K562 (cell line): Measurements from ENCODE around the gene PSMG3. TPM values are rescaled to one million over a fixed set of nuclear protein-coding genes. Genes with fewer than 3 reads are reported as not detected.

ENCODE experiments used
- ARID1B ChIP-seq: fragments of 450-650 bp; IDR thresholded peaks from 2 replicates; pipeline ENCODE4 v1.6.1; 2016; ENCODE audit warnings: antibody characterized with exemption, mild to moderate bottlenecking, inconsistent platforms
- CREM ChIP-seq: IDR thresholded peaks from 2 replicates; pipeline ENCODE4 v1.6.1; 2014; ENCODE audit warnings: antibody characterized with exemption, low read depth
- EGR1 ChIP-seq: fragments of 450-650 bp; conservative IDR thresholded peaks from 2 replicates; pipeline ENCODE4 v1.6.1; 2017; ENCODE audit warnings: mild to moderate bottlenecking
- FOSL1 ChIP-seq: fragments of 200-800 bp; sonication (Bioruptor generic); conservative IDR thresholded peaks from 2 replicates; pipeline ENCODE4 v1.6.1; 2016; ENCODE audit warnings: missing genetic modification characterization, missing compliant biosample characterization
- FOXA3 ChIP-seq, 2 experiments: fragments of 450-650 bp in 1 of 2; sonication (generic) in 1 of 2; formaldehyde crosslinking; IDR thresholded peaks in 1 of 2; conservative IDR thresholded peaks in 1 of 2; 2 replicates each; pipeline versions ENCODE4 v1.4.0 to v1.8.0; 2020 to 2022; ENCODE audit warnings: mild to moderate bottlenecking in 2 of 2, missing genetic modification reagents in 1 of 2
- JUN ChIP-seq, 2 experiments: sonication (generic) in 1 of 2; formaldehyde crosslinking in 1 of 2; IDR thresholded peaks; 2 replicates each; pipeline versions ENCODE4 v1.6.1 to v1.8.0; 2012 to 2022; ENCODE audit warnings: borderline replicate concordance in 2 of 2, mild to moderate bottlenecking in 2 of 2, improper control_type of control experiment in 1 of 2, low read depth in 1 of 2, low read length in 1 of 2, missing genetic modification reagents in 1 of 2
- JUND ChIP-seq, 2 experiments: IDR thresholded peaks; 2 replicates in 1 of 2; 3 replicates in 1 of 2; pipeline ENCODE4 v1.6.1; 2011; ENCODE audit warnings: borderline replicate concordance in 2 of 2, low read depth in 2 of 2, low read length in 2 of 2, improper control_type of control experiment in 1 of 2, missing biosample characterization in 1 of 2, missing genetic modification characterization in 1 of 2, missing genetic modification reagents in 1 of 2
- RCOR1 ChIP-seq, 2 experiments: IDR thresholded peaks; 2 replicates each; pipeline ENCODE4 v1.6.1; 2012; ENCODE audit warnings: low read depth in 2 of 2, low read length in 2 of 2, borderline replicate concordance in 1 of 2, improper control_type of control experiment in 1 of 2
- SMARCA5 ChIP-seq: fragments of 450-650 bp; IDR thresholded peaks from 2 replicates; pipeline ENCODE4 v1.6.1; 2016
- YY1 ChIP-seq, 3 experiments: IDR thresholded peaks; 2 replicates each; pipeline ENCODE4 v1.6.1; 2011; ENCODE audit warnings: low read length in 2 of 3, mild to moderate bottlenecking in 2 of 3, moderate library complexity in 2 of 3, borderline replicate concordance in 1 of 3, control low read depth in 1 of 3, low read depth in 1 of 3; ENCODE audit not compliant: insufficient read depth in 3 of 3, insufficient replicate concordance in 2 of 3, control insufficient read depth in 1 of 3, insufficient read length in 1 of 3; ENCODE audit errors: extremely low read depth in 1 of 3
- ZBTB7A ChIP-seq: IDR thresholded peaks from 2 replicates; pipeline ENCODE4 v1.6.1; 2011; ENCODE audit warnings: low read depth, mild to moderate bottlenecking, low read length, moderate library complexity, borderline replicate concordance; ENCODE audit not compliant: control insufficient read depth
- ZNF239 ChIP-seq: fragments of 250-450 bp; sonication (Bioruptor Pico); IDR thresholded peaks from 2 replicates; pipeline ENCODE4 v1.4.0; 2020; ENCODE audit warnings: mild to moderate bottlenecking
- ZNF316 ChIP-seq: fragments of 450-650 bp; IDR thresholded peaks from 2 replicates; pipeline ENCODE4 v1.6.1; 2016
- polyA plus RNA-seq, 8 experiments: library from polyadenylated mRNA; depleted of rRNA in 4 of 8; stranded (reverse) in 5 of 8; unstranded in 3 of 8; fragments of >200 nt; fragmentation: Nextera tagmentation in 2 of 8; fragmentation: Illumina TruSeq in 1 of 8; extraction: Ambion mirVana in 2 of 8; extraction: Trizol in 1 of 8; gene quantifications; 2 replicates each; pipeline versions ENCODE4 v1.2.1 to v1.2.3, GENCODE V29; 2011 to 2014; ENCODE audit warnings: inconsistent platforms in 1 of 8, missing spikeins in 1 of 8
- total RNA-seq, 7 experiments: library from RNA; depleted of rRNA in 6 of 7; stranded (reverse); fragments of >200 nt in 6 of 7; fragmentation: Illumina TruSeq in 2 of 7; extraction: Trizol in 2 of 7; gene quantifications; 2 replicates each; pipeline versions ENCODE4 v1.2.1 to v1.2.3, GENCODE V29; 2011 to 2021; ENCODE audit warnings: low replicate concordance in 1 of 7
- TF ChIP-seq, protein P1 (sequence below): conservative IDR thresholded peaks from 2 replicates; pipeline ENCODE4 v1.6.1; 2011; ENCODE audit warnings: low read depth, mild to moderate bottlenecking, low read length; ENCODE audit not compliant: control insufficient read depth
- TF ChIP-seq, protein P2 (sequence below), 2 experiments: IDR thresholded peaks; 2 replicates each; pipeline ENCODE4 v1.6.1; 2012; ENCODE audit warnings: improper control_type of control experiment in 2 of 2, low read depth in 2 of 2, low read length in 2 of 2, borderline replicate concordance in 1 of 2
- TF ChIP-seq, protein P3 (sequence below), 3 experiments: fragments of 200-800 bp in 1 of 3; fragments of 250-450 bp in 1 of 3; fragments of 450-650 bp in 1 of 3; sonication (Bioruptor Pico) in 1 of 3; sonication (Bioruptor generic) in 1 of 3; formaldehyde crosslinking in 1 of 3; IDR thresholded peaks; 2 replicates each; pipeline versions ENCODE4 v1.6.1 to v1.8.0; 2016 to 2022; ENCODE audit warnings: mild to moderate bottlenecking in 2 of 3, missing genetic modification characterization in 2 of 3, missing compliant biosample characterization in 1 of 3, moderate library complexity in 1 of 3

PSMG3 gene
- total and polyA plus RNA-seq, 9 of the 15 experiments (the other 6 are each of a cell fraction or from before 2014, with no cell fraction given): 34.8 to 122 (median 80.1) TPM

DNA sequence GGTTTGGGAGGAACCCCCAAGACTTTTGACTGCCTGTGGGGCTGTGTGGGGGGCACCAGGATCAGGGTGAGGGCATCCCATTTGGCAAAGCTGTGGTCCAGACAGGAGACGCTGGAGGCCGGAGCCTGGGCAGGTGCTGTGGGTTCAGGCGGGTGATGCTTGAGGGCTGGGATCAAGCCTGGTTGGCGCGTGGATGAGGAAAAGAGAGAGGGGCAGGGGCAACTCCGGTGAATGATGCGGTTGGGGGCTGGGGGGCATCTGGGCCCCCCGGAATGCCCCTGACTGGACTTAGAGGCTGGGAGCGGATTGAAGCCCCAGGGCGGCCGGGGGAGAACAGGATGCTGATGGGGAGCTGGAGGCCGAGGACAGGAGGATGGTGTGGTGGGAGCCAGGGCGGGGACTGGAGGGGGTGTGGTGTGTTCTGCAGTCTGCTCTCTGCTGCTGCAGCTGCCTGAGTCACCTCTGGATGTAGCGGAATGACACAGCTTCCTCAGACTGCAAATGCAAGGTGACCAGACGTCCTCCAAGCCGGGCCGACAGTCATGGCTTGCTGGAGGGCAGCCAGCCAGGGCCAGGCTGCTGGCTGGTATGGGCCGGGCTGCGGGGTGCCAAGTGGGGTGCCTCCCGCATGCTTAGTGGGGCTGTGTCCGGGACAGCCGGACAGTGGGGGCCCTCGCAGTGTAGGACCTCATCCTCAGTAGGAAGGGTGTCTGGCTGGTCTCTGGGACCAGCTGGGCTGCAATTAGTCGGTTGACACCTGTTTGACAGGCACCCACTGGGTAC is 36.1 kb downstream of the PSMG3 start (continued):
- peak in 1 of 2 experiments; percentile 79; a peak in 2 of 4 replicates for TF ChIP-seq RCOR1 (IDR thresholded peaks at IDR 0.05; ENCODE audit: borderline replicate concordance in 1 of 2, low read depth in 2 of 2, low read length in 2 of 2)
- peak; percentile 40; the same call in 1 of the 2 replicates for TF ChIP-seq ZBTB7A
- TF ChIP-seq, protein P1, sequence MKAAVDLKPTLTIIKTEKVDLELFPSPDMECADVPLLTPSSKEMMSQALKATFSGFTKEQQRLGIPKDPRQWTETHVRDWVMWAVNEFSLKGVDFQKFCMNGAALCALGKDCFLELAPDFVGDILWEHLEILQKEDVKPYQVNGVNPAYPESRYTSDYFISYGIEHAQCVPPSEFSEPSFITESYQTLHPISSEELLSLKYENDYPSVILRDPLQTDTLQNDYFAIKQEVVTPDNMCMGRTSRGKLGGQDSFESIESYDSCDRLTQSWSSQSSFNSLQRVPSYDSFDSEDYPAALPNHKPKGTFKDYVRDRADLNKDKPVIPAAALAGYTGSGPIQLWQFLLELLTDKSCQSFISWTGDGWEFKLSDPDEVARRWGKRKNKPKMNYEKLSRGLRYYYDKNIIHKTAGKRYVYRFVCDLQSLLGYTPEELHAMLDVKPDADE: peak; percentile 18; the same call in 1 of the 2 replicates
- peak; percentile 58; the same call in 1 of the 2 replicates for TF ChIP-seq FOSL1 (tag)
- TF ChIP-seq ZNF239 (CRISPR knock-in tag): no peak
- peak; percentile 47; the same call in 1 of the 2 replicates for TF ChIP-seq ARID1B
- peak; percentile 87 for TF ChIP-seq ZNF316
- TF ChIP-seq, protein P2, sequence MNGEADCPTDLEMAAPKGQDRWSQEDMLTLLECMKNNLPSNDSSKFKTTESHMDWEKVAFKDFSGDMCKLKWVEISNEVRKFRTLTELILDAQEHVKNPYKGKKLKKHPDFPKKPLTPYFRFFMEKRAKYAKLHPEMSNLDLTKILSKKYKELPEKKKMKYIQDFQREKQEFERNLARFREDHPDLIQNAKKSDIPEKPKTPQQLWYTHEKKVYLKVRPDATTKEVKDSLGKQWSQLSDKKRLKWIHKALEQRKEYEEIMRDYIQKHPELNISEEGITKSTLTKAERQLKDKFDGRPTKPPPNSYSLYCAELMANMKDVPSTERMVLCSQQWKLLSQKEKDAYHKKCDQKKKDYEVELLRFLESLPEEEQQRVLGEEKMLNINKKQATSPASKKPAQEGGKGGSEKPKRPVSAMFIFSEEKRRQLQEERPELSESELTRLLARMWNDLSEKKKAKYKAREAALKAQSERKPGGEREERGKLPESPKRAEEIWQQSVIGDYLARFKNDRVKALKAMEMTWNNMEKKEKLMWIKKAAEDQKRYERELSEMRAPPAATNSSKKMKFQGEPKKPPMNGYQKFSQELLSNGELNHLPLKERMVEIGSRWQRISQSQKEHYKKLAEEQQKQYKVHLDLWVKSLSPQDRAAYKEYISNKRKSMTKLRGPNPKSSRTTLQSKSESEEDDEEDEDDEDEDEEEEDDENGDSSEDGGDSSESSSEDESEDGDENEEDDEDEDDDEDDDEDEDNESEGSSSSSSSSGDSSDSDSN (IDR thresholded peaks at IDR 0.05; ENCODE audit: borderline replicate concordance in 1 of 2, low read depth in 2 of 2, low read length in 2 of 2): 0 out of 4 replicates have a peak, but pooled peaks of 1 of the 2 experiments have one; percentile 53
- TF ChIP-seq JUN (IDR thresholded peaks at IDR 0.05; ENCODE audit: borderline replicate concordance, low read depth, low read length): peak; percentile 61; the same call in 1 of the 2 replicates
- no peak for TF ChIP-seq JUN (CRISPR knock-in tag; IDR thresholded peaks at IDR 0.05; ENCODE audit: borderline replicate concordance)
- no peak for TF ChIP-seq SMARCA5
- peak; percentile 58 for TF ChIP-seq CREM
- peak; percentile 85 for TF ChIP-seq JUND (IDR thresholded peaks at IDR 0.05; ENCODE audit: borderline replicate concordance, low read depth, low read length)
- peak; percentile 73; the same call in 1 of the 3 replicates for TF ChIP-seq JUND (tag; IDR thresholded peaks at IDR 0.05; ENCODE audit: borderline replicate concordance, low read depth, low read length)
- TF ChIP-seq FOXA3 (CRISPR knock-in tag; conservative IDR thresholded peaks at IDR 0.05 in 1 of 2, IDR thresholded peaks at IDR 0.05 in 1 of 2): no peak
- TF ChIP-seq YY1 (IDR thresholded peaks at IDR 0.05; ENCODE audit: borderline replicate concordance in 1 of 3, control insufficient read depth in 1 of 3, extremely low read depth in 1 of 3, insufficient read depth in 3 of 3, insufficient read length in 1 of 3, insufficient replicate concordance in 2 of 3, low read depth in 1 of 3, low read length in 2 of 3): peak in 1 of 3 experiments; percentile 10
- TF ChIP-seq, protein P3, sequence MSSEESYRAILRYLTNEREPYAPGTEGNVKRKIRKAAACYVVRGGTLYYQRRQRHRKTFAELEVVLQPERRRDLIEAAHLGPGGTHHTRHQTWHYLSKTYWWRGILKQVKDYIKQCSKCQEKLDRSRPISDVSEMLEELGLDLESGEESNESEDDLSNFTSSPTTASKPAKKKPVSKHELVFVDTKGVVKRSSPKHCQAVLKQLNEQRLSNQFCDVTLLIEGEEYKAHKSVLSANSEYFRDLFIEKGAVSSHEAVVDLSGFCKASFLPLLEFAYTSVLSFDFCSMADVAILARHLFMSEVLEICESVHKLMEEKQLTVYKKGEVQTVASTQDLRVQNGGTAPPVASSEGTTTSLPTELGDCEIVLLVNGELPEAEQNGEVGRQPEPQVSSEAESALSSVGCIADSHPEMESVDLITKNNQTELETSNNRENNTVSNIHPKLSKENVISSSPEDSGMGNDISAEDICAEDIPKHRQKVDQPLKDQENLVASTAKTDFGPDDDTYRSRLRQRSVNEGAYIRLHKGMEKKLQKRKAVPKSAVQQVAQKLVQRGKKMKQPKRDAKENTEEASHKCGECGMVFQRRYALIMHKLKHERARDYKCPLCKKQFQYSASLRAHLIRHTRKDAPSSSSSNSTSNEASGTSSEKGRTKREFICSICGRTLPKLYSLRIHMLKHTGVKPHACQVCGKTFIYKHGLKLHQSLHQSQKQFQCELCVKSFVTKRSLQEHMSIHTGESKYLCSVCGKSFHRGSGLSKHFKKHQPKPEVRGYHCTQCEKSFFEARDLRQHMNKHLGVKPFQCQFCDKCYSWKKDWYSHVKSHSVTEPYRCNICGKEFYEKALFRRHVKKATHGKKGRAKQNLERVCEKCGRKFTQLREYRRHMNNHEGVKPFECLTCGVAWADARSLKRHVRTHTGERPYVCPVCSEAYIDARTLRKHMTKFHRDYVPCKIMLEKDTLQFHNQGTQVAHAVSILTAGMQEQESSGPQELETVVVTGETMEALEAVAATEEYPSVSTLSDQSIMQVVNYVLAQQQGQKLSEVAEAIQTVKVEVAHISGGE (CRISPR knock-in tag; IDR thresholded peaks at IDR 0.05): no peak
- TF ChIP-seq EGR1: 0 out of 2 replicates have a peak, but pooled peaks have one; percentile 4
